ENCODE data around the gene CREB3L2.
"Not testable (repeated sequence)": the region's sequence is repeated elsewhere in the genome, so short reads cannot be mapped to it uniquely, and the experiment has no call there.

The CREB3L2 gene

GRCh38 chr7:137865764-137866163 is 136.1 kb downstream of the CREB3L2 start:
- no peak for DNase-seq

GRCh38 chr7:137862964-137863363 is 138.9 kb downstream of the CREB3L2 start:
- no peak for DNase-seq

GRCh38 chr7:137862358-137862757 is 139.5 kb downstream of the CREB3L2 start:
- no peak for DNase-seq

- no peak for DNase-seq
Observed at GRCh38 chr7:137860542-137860941, 141.3 kb downstream of the CREB3L2 start.

GRCh38 chr7:137853053-137853452 is 148.8 kb downstream of the CREB3L2 start:
- no peak for DNase-seq

- DNase-seq, result no peak
Observed at GRCh38 chr7:137852108-137852507, 149.8 kb downstream of the CREB3L2 start.

GRCh38 chr7:137850972-137851945 is 150.6 kb downstream of the CREB3L2 start:
- DNase-seq, result no peak

GRCh38 chr7:137850571-137850970 is 151.3 kb downstream of the CREB3L2 start:
- no peak for DNase-seq

GRCh38 chr7:137848095-137848494 is 153.8 kb downstream of the CREB3L2 start:
- no peak for DNase-seq

GRCh38 chr7:137847568-137848050 is 154.3 kb downstream of the CREB3L2 start:
- DNase-seq, result no peak

- peak; percentile 31 for DNase-seq
Observed at GRCh38 chr7:137846827-137847567, 154.9 kb downstream of the CREB3L2 start, which contains the start of gene DGKI. Gene DGKI (minus strand): TSS chr7:137846974.

- no peak for DNase-seq
Observed at GRCh38 chr7:137846549-137846826, 155.4 kb downstream of the CREB3L2 start.

GRCh38 chr7:137844677-137845425 is 157.0 kb downstream of the CREB3L2 start:
- peak; percentile 91 for DNase-seq

GRCh38 chr7:137839903-137840779 is 161.7 kb downstream of the CREB3L2 start:
- peak; percentile 42 for DNase-seq

GRCh38 chr7:137838706-137839315 is 163.1 kb downstream of the CREB3L2 start:
- peak; percentile 44 for DNase-seq

GRCh38 chr7:137836541-137836940 is 165.3 kb downstream of the CREB3L2 start:
- no peak for DNase-seq

GRCh38 chr7:137836113-137836509 is 165.8 kb downstream of the CREB3L2 start:
- DNase-seq, result no peak

- DNase-seq, result no peak
Observed at GRCh38 chr7:137835486-137836112, 166.3 kb downstream of the CREB3L2 start.

- DNase-seq, result no peak
Observed at GRCh38 chr7:137834552-137834951, 167.3 kb downstream of the CREB3L2 start.

GRCh38 chr7:137832990-137833389 is 168.9 kb downstream of the CREB3L2 start:
- DNase-seq, result not testable (repeated sequence)

- DNase-seq, result no peak
Observed at GRCh38 chr7:137832382-137832781, 169.5 kb downstream of the CREB3L2 start.

Measured in NCI-H526 treated with DMSO at 0.1 percent for 48 hours (cell line).